Nephron progenitor cell (in vitro differentiated cells): ENCODE data around the gene REPIN1.

Source experiments
- DNase-seq: peaks from one replicate; pipeline ENCODE4 v3.0.0; 2021
- H3K27ac Mint-ChIP-seq: 2 replicates; pipeline ENCODE4 v1.8.0; 2021; ENCODE audit warnings: mild to moderate bottlenecking, moderate library complexity, mixed read lengths
- H3K27me3 Mint-ChIP-seq: 2 replicates; pipeline ENCODE4 v1.8.0; 2021; ENCODE audit warnings: mild to moderate bottlenecking, low read depth, mixed read lengths; ENCODE audit not compliant: poor library complexity
- H3K36me3 Mint-ChIP-seq: 2 replicates; pipeline ENCODE4 v1.8.0; 2021; ENCODE audit warnings: low read depth, mixed read lengths
- H3K4me1 Mint-ChIP-seq: 2 replicates; pipeline ENCODE4 v1.8.0; 2021; ENCODE audit warnings: mixed read lengths
- H3K4me3 Mint-ChIP-seq: 2 replicates; pipeline ENCODE4 v1.8.0; 2021; ENCODE audit warnings: mild to moderate bottlenecking, moderate library complexity, mixed read lengths
- H3K9me3 Mint-ChIP-seq: 2 replicates; pipeline ENCODE4 v1.8.0; 2021; ENCODE audit warnings: mild to moderate bottlenecking, moderate library complexity, mixed read lengths
- TF ChIP-seq, protein P1 (sequence below): fragments of 200-600 bp; sonication (generic); IDR thresholded peaks from 2 replicates; pipeline ENCODE4 v1.5.0; 2021; ENCODE audit warnings: antibody characterized with exemption

REPIN1 gene

DNA sequence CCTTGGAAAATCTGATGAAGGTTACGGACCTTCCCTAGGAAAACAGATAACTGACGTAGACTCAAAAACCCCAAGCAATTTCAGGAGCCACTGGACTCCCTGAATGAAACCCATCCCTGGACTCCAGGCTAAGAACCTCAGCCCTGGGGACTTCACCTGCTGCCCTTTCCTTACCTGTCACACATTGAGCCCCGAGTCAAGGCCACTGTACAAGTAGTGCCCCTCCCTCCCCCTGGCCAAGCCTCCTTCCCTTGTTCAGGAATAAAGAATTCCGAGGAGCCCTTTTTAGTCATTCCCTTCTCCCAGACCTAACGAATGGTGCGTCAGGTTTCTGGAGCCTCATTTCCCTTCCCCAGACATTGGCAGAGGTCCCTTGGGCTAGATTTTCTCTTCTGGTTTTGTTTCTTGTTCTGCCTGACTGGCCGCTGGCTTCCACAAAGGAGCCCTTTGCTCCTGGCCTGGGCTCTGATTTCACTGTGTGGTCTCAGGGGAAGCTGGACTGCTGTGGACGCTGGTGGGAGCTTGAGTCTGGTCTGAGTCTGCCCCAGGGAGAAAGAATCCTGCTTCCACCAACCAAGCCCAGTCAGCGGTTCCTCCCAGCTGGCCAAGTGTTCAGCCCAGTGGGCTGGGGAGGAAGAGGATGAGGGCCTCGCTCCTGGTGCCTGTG, 42.2 kb downstream of the REPIN1 start:
- Mint-ChIP-seq H3K4me3 (peak overlapping the region; percentile 59), H3K27ac (peak overlapping the region; percentile 96), H3K4me1 (peaks cover 76% of the 10 kb centered on the region), H3K27me3 (peaks cover 26% of the 10 kb centered on the region), H3K9me3 (no peaks in the 10 kb centered on the region), H3K36me3 (peaks cover 14% of the 10 kb centered on the region)
- peak; percentile 57 for DNase-seq
- TF ChIP-seq, protein P1, sequence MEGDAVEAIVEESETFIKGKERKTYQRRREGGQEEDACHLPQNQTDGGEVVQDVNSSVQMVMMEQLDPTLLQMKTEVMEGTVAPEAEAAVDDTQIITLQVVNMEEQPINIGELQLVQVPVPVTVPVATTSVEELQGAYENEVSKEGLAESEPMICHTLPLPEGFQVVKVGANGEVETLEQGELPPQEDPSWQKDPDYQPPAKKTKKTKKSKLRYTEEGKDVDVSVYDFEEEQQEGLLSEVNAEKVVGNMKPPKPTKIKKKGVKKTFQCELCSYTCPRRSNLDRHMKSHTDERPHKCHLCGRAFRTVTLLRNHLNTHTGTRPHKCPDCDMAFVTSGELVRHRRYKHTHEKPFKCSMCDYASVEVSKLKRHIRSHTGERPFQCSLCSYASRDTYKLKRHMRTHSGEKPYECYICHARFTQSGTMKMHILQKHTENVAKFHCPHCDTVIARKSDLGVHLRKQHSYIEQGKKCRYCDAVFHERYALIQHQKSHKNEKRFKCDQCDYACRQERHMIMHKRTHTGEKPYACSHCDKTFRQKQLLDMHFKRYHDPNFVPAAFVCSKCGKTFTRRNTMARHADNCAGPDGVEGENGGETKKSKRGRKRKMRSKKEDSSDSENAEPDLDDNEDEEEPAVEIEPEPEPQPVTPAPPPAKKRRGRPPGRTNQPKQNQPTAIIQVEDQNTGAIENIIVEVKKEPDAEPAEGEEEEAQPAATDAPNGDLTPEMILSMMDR: no peak

DNA sequence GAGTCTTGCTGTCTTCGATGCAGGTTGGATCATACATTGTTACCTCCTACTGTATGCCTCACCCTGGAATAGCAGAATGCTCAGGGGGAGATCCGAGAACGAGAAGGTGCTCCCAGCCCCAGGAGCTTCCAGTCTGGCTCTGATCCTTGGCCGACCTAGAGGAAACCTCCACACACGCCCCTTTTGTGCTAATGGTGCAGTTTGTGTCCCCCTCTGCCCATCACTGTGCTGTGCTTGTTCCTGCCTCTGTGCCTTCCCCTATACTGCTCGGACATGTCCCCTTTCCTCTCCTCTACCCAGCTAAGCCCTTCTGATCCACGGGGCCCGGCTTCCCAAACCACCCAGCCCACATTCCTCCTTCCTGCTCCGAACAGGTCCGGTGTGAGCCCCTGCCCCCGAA, 43.0 kb downstream of the REPIN1 start:
- peaks cover 76% of the 10 kb centered on the region for H3K4me1 Mint-ChIP-seq
- H3K27me3 Mint-ChIP-seq: peaks cover 18% of the 10 kb centered on the region
- H3K27ac Mint-ChIP-seq: peak overlapping the region; percentile 96
- H3K36me3 Mint-ChIP-seq: peaks cover 14% of the 10 kb centered on the region
- H3K4me3 Mint-ChIP-seq: no peak overlapping the region
- no peak for DNase-seq
- TF ChIP-seq, protein P1: no peak
- no peaks in the 10 kb centered on the region for H3K9me3 Mint-ChIP-seq

- TF ChIP-seq, protein P1: no peak
- Mint-ChIP-seq H3K9me3 (no peaks in the 10 kb centered on the region), H3K27ac (no peak overlapping the region), H3K36me3 (peaks cover 13% of the 10 kb centered on the region), H3K27me3 (peaks cover 18% of the 10 kb centered on the region), H3K4me3 (no peak overlapping the region), H3K4me1 (peaks cover 71% of the 10 kb centered on the region)
- DNase-seq: no peak
These were observed 43.4 kb downstream of the REPIN1 start for GRCh38 chr7:150412016-150412415.

GRCh38 chr7:150412518-150413488, 44.2 kb downstream of the REPIN1 start:
- no peak overlapping the region for H3K4me3 Mint-ChIP-seq
- no peak for DNase-seq
- H3K9me3 Mint-ChIP-seq: no peaks in the 10 kb centered on the region
- H3K27me3 Mint-ChIP-seq: peaks cover 22% of the 10 kb centered on the region
- TF ChIP-seq, protein P1: no peak
- peak overlapping the region; percentile 38 for H3K27ac Mint-ChIP-seq
- peaks cover 9% of the 10 kb centered on the region for H3K36me3 Mint-ChIP-seq
- H3K4me1 Mint-ChIP-seq: peaks cover 70% of the 10 kb centered on the region

GRCh38 chr7:150413640-150414081, 45.0 kb downstream of the REPIN1 start:
- peaks cover 6% of the 10 kb centered on the region for H3K36me3 Mint-ChIP-seq
- peaks cover 22% of the 10 kb centered on the region for H3K27me3 Mint-ChIP-seq
- DNase-seq: no peak
- no peak overlapping the region for H3K4me3 Mint-ChIP-seq
- no peak overlapping the region for H3K27ac Mint-ChIP-seq
- no peaks in the 10 kb centered on the region for H3K9me3 Mint-ChIP-seq
- TF ChIP-seq, protein P1: no peak
- peaks cover 67% of the 10 kb centered on the region for H3K4me1 Mint-ChIP-seq
